GM23248 (cell line): ENCODE results near the gene ZNF622. TPM values are rescaled to one million over a fixed set of nuclear protein-coding genes. Genes with fewer than 3 reads are reported as not detected.

Experiments
- DNase-seq: peaks from one replicate; pipeline ENCODE4 v3.0.0-alpha.2; 2015
- H2AFZ ChIP-seq: fragments of 200-600 bp; sonication (generic); 2 replicates; pipeline ENCODE4 v1.6.1; 2016; ENCODE audit warnings: antibody characterized with exemption
- H3F3A ChIP-seq: fragments of 200-600 bp; sonication (generic); 2 replicates; pipeline ENCODE4 v1.6.1; 2016; ENCODE audit warnings: mild to moderate bottlenecking, antibody characterized with exemption, mixed run types; ENCODE audit not compliant: insufficient read depth
- H3K27ac ChIP-seq: fragments of 200-600 bp; sonication (generic); 2 replicates; pipeline ENCODE4 v1.5.1; 2016; ENCODE audit warnings: mild to moderate bottlenecking
- H3K27me3 ChIP-seq: fragments of 200-600 bp; sonication (generic); replicated peaks from 2 replicates; pipeline ENCODE4 v1.6.1; 2016; ENCODE audit warnings: mild to moderate bottlenecking; ENCODE audit not compliant: insufficient read depth
- H3K36me3 ChIP-seq: fragments of 200-600 bp; sonication (generic); 2 replicates; pipeline ENCODE4 v1.6.1; 2016; ENCODE audit warnings: low read depth, mild to moderate bottlenecking
- H3K4me1 ChIP-seq: fragments of 200-600 bp; sonication (generic); 2 replicates; pipeline ENCODE4 v1.6.1; 2016; ENCODE audit warnings: mild to moderate bottlenecking; ENCODE audit not compliant: insufficient read depth
- H3K4me2 ChIP-seq: fragments of 200-600 bp; sonication (generic); one replicate; pipeline ENCODE4 v1.6.1; 2016; ENCODE audit warnings: mild to moderate bottlenecking; ENCODE audit not compliant: unreplicated experiment
- H3K4me3 ChIP-seq: fragments of 200-600 bp; sonication (generic); 2 replicates; pipeline ENCODE4 v1.5.1; 2016; ENCODE audit warnings: mild to moderate bottlenecking
- H3K79me2 ChIP-seq: fragments of 200-600 bp; sonication (generic); 2 replicates; pipeline ENCODE4 v1.6.1; 2016; ENCODE audit warnings: mild to moderate bottlenecking; ENCODE audit not compliant: insufficient read depth
- H3K9ac ChIP-seq: fragments of 200-600 bp; sonication (generic); 2 replicates; pipeline ENCODE4 v1.6.1; 2016; ENCODE audit warnings: mild to moderate bottlenecking
- H3K9me2 ChIP-seq: fragments of 200-600 bp; sonication (generic); 2 replicates; pipeline ENCODE4 v1.6.1; 2016; ENCODE audit warnings: mixed run types, mild to moderate bottlenecking, moderate library complexity; ENCODE audit not compliant: insufficient read depth
- H3K9me3 ChIP-seq: fragments of 200-600 bp; sonication (generic); one replicate; pipeline ENCODE4 v1.6.1; 2017; ENCODE audit warnings: low read depth
- H4K20me1 ChIP-seq: fragments of 200-600 bp; sonication (generic); 2 replicates; pipeline ENCODE4 v1.6.0; 2016; ENCODE audit not compliant: insufficient read depth
- EZH2 ChIP-seq: fragments of 200-600 bp; sonication (generic); IDR thresholded peaks from 2 replicates; pipeline ENCODE4 v1.6.1; 2018; ENCODE audit warnings: antibody characterized with exemption, mild to moderate bottlenecking; ENCODE audit not compliant: insufficient read depth, poor library complexity, severe bottlenecking
- EZH2phosphoT487 ChIP-seq: fragments of 200-600 bp; sonication (generic); IDR thresholded peaks from 2 replicates; pipeline ENCODE4 v1.6.1; 2018; ENCODE audit warnings: antibody characterized with exemption, moderate library complexity, mild to moderate bottlenecking, low read depth; ENCODE audit not compliant: insufficient read depth
- WGBS, 2 experiments: methylation state at CpG; one replicate each; pipeline ENCODE4 v1.1.6; 2015 to 2017; ENCODE audit warnings: low lambda C conversion rate in 2 of 2, low coverage in 1 of 2; ENCODE audit errors: missing lambda C conversion rate in 2 of 2; 5-methylcytosine and 5-hydroxymethylcytosine counted together
- in situ Hi-C: fragments of 300-500 bp; cut with MboI; formaldehyde crosslinking; loops from 2 replicates; pipeline ENCODE4 v1.15.0; 2020
- polyA plus RNA-seq: library from polyadenylated mRNA; unstranded; fragments of >200 nt; fragmentation: Nextera tagmentation; extraction: Ambion mirVana; gene quantifications from 2 replicates; pipeline ENCODE4 v1.2.1, GENCODE V29; 2016
- total RNA-seq: library from RNA; depleted of rRNA; stranded (reverse); fragments of >200 nt; shearing (Covaris generic); gene quantifications from 2 replicates; pipeline ENCODE4 v1.2.3, GENCODE V29; 2014

The ZNF622 gene
- total and polyA plus RNA-seq, 2 experiments from 2014 or later: 52.1 to 58.1 TPM

GRCh38 chr5:16489322-16489791, 23.8 kb upstream of the ZNF622 start:
- peaks cover 17% of the 10 kb centered on the region for H3K4me1 ChIP-seq
- H3K9ac ChIP-seq: no peak overlapping the region
- no peaks in the 10 kb centered on the region for H3K27me3 ChIP-seq
- no peak overlapping the region for H2AFZ ChIP-seq
- in situ Hi-C loops: loop anchor here (10.0 kb wide), 1 partner anchor 65 kb away; no protein-coding TSS in a partner anchor
- H3F3A ChIP-seq: 0 out of 2 replicates have a peak, but pooled peaks cover 10% of the 10 kb centered on the region
- H4K20me1 ChIP-seq: no peaks in the 10 kb centered on the region
- no peaks in the 10 kb centered on the region for H3K79me2 ChIP-seq
- no peak overlapping the region for H3K27ac ChIP-seq
- H3K36me3 ChIP-seq: no peaks in the 10 kb centered on the region
- 0 to 2% methylated on average over 1 of the region's 1 CpG for WGBS, 2 experiments
- H3K9me3 ChIP-seq: no peaks in the 10 kb centered on the region
- peak; percentile 81 for DNase-seq
- no peaks in the 10 kb centered on the region for H3K9me2 ChIP-seq
- H3K4me3 ChIP-seq: no peak overlapping the region
- TF ChIP-seq EZH2 (no peak), EZH2phosphoT487 (no peak)
- H3K4me2 ChIP-seq: no peak overlapping the region

- in situ Hi-C loops: loop anchor here (10.0 kb wide), 1 partner anchor 67 kb away; no protein-coding TSS in a partner anchor
These were observed 21.9 kb upstream of the ZNF622 start for GRCh38 chr5:16487456-16487855.

GRCh38 chr5:16486711-16487111, 21.1 kb upstream of the ZNF622 start:
- 76 to 82% methylated on average over 4 of the region's 4 CpGs for WGBS, 2 experiments

More at GRCh38 chr5:16487456-16487855, 21.9 kb upstream of the ZNF622 start:
- Histone ChIP-seq H3K36me3 (no peaks in the 10 kb centered on the region), H2AFZ (no peak overlapping the region), H3K4me3 (no peak overlapping the region), H3K27ac (no peak overlapping the region), H3K9me3 (no peaks in the 10 kb centered on the region), H3K4me2 (no peak overlapping the region), H3F3A (0 out of 2 replicates have a peak, but pooled peaks cover 3% of the 10 kb centered on the region), H3K4me1 (peaks cover 4% of the 10 kb centered on the region), H3K27me3 (no peaks in the 10 kb centered on the region), H4K20me1 (no peaks in the 10 kb centered on the region), H3K79me2 (no peaks in the 10 kb centered on the region), H3K9me2 (no peaks in the 10 kb centered on the region), H3K9ac (no peak overlapping the region)
- no peak for DNase-seq
- 92 to 97% methylated on average over 2 of the region's 2 CpGs for WGBS, 2 experiments
- TF ChIP-seq EZH2 (no peak), EZH2phosphoT487 (no peak)

GRCh38 chr5:16485656-16486055, 20.1 kb upstream of the ZNF622 start:
- Histone ChIP-seq H3K79me2 (no peaks in the 10 kb centered on the region), H3K27me3 (no peaks in the 10 kb centered on the region), H3F3A (0 out of 2 replicates have a peak, but pooled peaks cover 3% of the 10 kb centered on the region), H3K9me3 (no peaks in the 10 kb centered on the region), H2AFZ (no peak overlapping the region), H3K9me2 (no peaks in the 10 kb centered on the region), H3K4me1 (no peaks in the 10 kb centered on the region), H3K36me3 (no peaks in the 10 kb centered on the region), H3K4me2 (no peak overlapping the region), H3K4me3 (no peak overlapping the region), H4K20me1 (no peaks in the 10 kb centered on the region), H3K9ac (no peak overlapping the region), H3K27ac (no peak overlapping the region)
- no peak for TF ChIP-seq EZH2phosphoT487
- TF ChIP-seq EZH2: no peak
- DNase-seq: no peak
- in situ Hi-C loops: loop anchor here (10.0 kb wide), 1 partner anchor 69 kb away; no protein-coding TSS in a partner anchor

More at GRCh38 chr5:16486711-16487111, 21.1 kb upstream of the ZNF622 start:
- in situ Hi-C loops: loop anchor here (10.0 kb wide), 1 partner anchor 68 kb away; no protein-coding TSS in a partner anchor
- no peaks in the 10 kb centered on the region for H3K36me3 ChIP-seq
- H3K4me3 ChIP-seq: no peak overlapping the region
- H3K9me3 ChIP-seq: no peaks in the 10 kb centered on the region
- no peak overlapping the region for H2AFZ ChIP-seq
- no peaks in the 10 kb centered on the region for H3K4me1 ChIP-seq
- TF ChIP-seq EZH2 (no peak), EZH2phosphoT487 (no peak)
- H3F3A ChIP-seq: 0 out of 2 replicates have a peak, but pooled peaks cover 3% of the 10 kb centered on the region
- H3K27ac ChIP-seq: no peak overlapping the region
- DNase-seq: no peak
- no peak overlapping the region for H3K9ac ChIP-seq
- no peaks in the 10 kb centered on the region for H3K27me3 ChIP-seq
- no peaks in the 10 kb centered on the region for H3K9me2 ChIP-seq
- H3K4me2 ChIP-seq: no peak overlapping the region
- no peaks in the 10 kb centered on the region for H4K20me1 ChIP-seq
- no peaks in the 10 kb centered on the region for H3K79me2 ChIP-seq
